Nephron progenitor cell (in vitro differentiated cells): ENCODE results near the gene CGREF1.

ENCODE experiments used
- DNase-seq: peaks from one replicate; pipeline ENCODE4 v3.0.0; 2021
- H3K27ac Mint-ChIP-seq: 2 replicates; pipeline ENCODE4 v1.8.0; 2021; ENCODE audit warnings: mild to moderate bottlenecking, moderate library complexity, mixed read lengths
- H3K27me3 Mint-ChIP-seq: 2 replicates; pipeline ENCODE4 v1.8.0; 2021; ENCODE audit warnings: mild to moderate bottlenecking, low read depth, mixed read lengths; ENCODE audit not compliant: poor library complexity
- H3K36me3 Mint-ChIP-seq: 2 replicates; pipeline ENCODE4 v1.8.0; 2021; ENCODE audit warnings: low read depth, mixed read lengths
- H3K4me1 Mint-ChIP-seq: 2 replicates; pipeline ENCODE4 v1.8.0; 2021; ENCODE audit warnings: mixed read lengths
- H3K4me3 Mint-ChIP-seq: 2 replicates; pipeline ENCODE4 v1.8.0; 2021; ENCODE audit warnings: mild to moderate bottlenecking, moderate library complexity, mixed read lengths
- H3K9me3 Mint-ChIP-seq: 2 replicates; pipeline ENCODE4 v1.8.0; 2021; ENCODE audit warnings: mild to moderate bottlenecking, moderate library complexity, mixed read lengths
- CTCF ChIP-seq: fragments of 200-600 bp; sonication (generic); IDR thresholded peaks from 2 replicates; pipeline ENCODE4 v1.5.0; 2021; ENCODE audit warnings: antibody characterized with exemption

Gene CGREF1

DNA sequence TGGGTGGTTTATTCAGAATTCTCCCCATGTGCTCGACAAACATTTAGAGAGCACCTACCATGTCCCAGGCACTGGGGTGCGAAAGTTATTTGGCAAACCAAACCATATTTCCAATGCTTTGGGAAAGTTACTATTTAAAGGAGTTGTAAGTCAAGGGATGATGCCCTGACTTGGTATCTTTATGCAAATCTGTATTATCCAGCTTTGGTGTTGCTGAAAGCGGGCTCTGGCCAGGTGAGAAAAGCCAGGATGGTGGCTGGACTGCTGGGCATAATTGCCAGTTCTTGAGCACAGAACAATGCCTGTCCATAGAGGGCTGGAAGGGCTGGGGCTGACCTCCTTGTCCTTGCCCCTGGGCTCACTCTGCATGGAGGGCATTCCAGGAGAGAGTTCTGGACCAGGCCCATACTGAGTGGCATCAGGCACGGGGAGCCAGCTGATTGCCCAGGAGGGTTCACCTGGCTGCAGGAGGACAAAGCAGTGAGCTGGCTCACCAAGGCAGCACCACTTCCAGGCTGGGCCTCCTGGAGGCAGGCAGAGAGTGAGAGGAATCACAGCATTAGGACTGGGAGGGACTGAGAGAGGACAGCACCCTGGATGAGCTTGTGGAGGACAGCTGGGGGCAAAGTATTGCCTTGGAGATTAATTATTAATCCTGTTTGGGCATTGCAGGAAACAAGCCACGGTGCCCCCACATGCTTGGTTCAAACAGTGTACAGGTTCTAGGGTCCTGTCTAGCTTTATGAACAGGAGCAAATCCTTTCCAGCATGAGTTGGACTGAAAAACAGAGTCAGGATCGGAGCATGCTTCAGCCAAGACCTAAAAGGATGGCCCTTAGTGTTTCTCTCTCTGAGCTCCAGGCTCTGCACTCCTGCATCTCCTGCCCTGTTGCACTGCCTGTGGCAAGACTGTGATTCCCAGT lies 25.2 kb downstream of the CGREF1 start:
- Mint-ChIP-seq H3K4me3 (no peak overlapping the region), H3K36me3 (no peaks in the 10 kb centered on the region), H3K4me1 (peaks cover 33% of the 10 kb centered on the region), H3K27ac (no peak overlapping the region), H3K9me3 (no peaks in the 10 kb centered on the region), H3K27me3 (peaks cover 28% of the 10 kb centered on the region)
- DNase-seq = no peak
- TF ChIP-seq CTCF = no peak

DNA sequence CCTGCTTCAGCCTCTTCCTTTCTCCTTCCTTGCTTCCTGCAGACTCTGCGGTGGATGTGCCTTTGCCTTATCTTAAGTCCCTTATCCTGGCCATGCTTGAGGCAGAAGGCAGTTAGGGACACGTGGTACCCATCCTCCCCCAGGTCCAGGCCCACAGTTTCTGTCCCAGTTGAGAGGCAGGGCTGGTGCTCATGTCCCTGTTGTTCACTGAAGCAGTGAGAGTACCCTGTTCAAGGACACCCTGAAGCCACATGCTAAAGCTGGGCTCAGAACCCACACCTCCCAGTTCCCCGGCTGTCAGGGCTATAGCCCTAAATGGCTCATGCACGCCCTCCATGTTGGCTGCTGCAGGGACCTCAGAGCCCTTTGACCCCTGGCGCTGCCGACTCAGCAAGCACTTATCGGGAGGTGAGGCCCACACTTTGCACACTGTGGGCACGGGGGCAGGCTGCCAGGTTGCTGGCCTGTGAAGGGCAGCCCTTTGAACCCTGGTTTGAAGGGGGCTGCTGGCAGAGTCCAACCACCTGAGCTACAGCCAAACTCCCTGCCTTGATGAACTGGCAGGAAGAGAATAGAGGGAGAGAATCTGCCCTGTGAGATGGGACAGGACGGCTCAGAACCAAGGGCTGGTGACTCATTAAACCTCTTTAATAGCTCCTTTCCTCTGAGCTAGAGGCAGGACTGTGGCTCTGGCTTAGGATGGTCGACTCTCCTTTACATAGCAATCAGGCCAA lies 26.1 kb downstream of the CGREF1 start:
- TF ChIP-seq CTCF = no peak
- Mint-ChIP-seq H3K9me3 (no peaks in the 10 kb centered on the region), H3K4me3 (no peak overlapping the region), H3K27me3 (peaks cover 34% of the 10 kb centered on the region), H3K27ac (no peak overlapping the region), H3K36me3 (no peaks in the 10 kb centered on the region), H3K4me1 (peaks cover 32% of the 10 kb centered on the region)
- DNase-seq = no peak

DNA sequence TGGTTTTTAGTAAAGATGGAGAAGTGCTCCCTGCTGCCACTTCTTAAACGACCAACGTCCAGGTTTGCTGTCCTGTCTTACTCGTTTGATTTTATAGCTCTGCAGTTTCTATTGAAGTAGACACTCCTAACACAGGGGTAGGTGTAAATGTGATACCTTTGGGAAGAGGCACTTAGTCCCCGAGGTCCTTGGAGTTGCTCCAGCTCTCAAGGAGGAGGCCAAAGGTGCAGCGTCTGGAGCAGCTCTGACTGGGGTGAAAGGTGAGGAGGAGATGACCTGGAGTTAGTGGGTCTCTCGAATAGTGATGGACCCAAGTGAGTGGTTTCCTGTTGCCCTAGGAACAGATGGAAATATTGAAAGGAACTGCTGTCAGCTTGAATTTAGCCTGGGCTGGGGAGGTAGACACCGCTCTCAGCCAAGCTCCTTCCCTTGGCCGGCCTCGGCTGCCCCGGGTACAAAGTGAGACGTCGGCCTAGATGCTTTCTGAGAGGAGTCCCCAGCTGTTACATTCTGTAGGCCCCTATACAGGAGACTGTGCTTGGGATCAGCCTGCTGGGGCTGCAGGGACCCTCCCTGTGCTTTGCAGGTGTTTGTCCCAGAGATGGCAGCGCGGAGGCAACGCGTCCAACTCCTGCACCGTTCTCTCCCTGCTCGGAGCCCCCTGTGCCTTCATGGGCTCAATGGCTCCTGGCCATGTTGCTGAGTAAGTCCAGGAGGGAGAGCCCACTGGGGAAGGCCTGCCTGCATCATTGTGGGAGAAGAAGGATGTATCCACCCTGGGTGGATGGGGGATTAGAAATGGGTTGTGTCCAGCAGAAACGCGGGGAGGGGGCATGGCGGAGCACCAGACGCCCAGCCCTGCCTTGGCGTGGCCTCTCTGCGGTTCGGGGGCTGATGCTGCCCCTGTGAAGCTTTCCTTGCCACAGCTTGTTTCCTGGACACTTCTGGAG lies 26.9 kb downstream of the CGREF1 start:
- no peak for TF ChIP-seq CTCF
- DNase-seq = no peak
- no peak overlapping the region for H3K27ac Mint-ChIP-seq
- H3K9me3 Mint-ChIP-seq = no peaks in the 10 kb centered on the region
- peaks cover 42% of the 10 kb centered on the region for H3K27me3 Mint-ChIP-seq
- H3K4me3 Mint-ChIP-seq = peak overlapping the region; percentile 9
- no peaks in the 10 kb centered on the region for H3K36me3 Mint-ChIP-seq
- peaks cover 40% of the 10 kb centered on the region for H3K4me1 Mint-ChIP-seq

DNA sequence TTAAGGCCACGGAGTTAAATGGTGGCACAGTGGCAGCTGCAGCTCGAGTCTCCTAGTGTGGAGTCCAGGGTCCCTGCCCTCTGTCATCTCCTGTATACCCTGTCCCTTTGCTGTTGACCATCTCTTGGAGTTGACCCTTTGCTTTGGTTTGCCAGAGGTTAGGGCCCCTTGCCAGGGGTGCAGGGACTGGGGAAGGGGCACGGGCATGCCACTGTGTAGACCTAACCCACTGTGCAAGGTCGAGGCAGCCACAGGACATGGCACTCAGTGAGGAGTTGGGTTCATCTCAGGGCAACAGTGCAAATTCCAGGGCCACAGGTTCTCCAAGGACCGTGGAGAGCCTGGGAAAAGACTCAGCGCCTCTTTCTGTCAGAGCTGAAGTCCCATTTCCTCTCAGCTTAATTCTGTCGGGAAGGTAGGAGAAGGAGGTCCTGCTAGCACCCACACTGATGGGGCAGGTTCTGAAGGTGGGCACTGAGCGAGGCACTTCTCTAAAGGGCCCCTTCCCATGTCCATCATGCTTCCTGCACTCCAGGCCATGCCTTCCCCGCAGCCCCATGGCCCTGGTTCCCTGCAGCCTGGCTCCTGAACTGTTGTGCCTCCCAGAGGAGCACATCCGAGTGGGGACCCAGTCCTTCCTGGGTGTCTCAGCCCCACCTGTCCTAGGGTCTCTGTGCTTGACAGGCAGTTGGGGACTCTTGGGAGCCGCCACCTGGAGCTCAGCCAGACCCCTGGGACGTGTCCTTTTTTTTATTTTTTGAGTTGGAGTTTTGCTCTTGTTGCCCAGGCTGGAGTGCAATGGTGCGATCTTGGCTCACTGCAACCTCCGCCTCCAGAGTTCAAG lies 29.6 kb downstream of the CGREF1 start:
- H3K9me3 Mint-ChIP-seq = no peaks in the 10 kb centered on the region
- no peaks in the 10 kb centered on the region for H3K36me3 Mint-ChIP-seq
- no peak for TF ChIP-seq CTCF
- no peak overlapping the region for H3K4me3 Mint-ChIP-seq
- DNase-seq = no peak
- peaks cover 37% of the 10 kb centered on the region for H3K27me3 Mint-ChIP-seq
- H3K27ac Mint-ChIP-seq = no peak overlapping the region
- peaks cover 32% of the 10 kb centered on the region for H3K4me1 Mint-ChIP-seq

- peaks cover 36% of the 10 kb centered on the region for H3K27me3 Mint-ChIP-seq
- DNase-seq = no peak
- H3K36me3 Mint-ChIP-seq = no peaks in the 10 kb centered on the region
- no peak overlapping the region for H3K27ac Mint-ChIP-seq
- H3K4me3 Mint-ChIP-seq = peak overlapping the region; percentile 8
- no peak for TF ChIP-seq CTCF
- H3K9me3 Mint-ChIP-seq = no peaks in the 10 kb centered on the region
- peaks cover 36% of the 10 kb centered on the region for H3K4me1 Mint-ChIP-seq
Observed at GRCh38 chr2:27088634-27089033, 30.3 kb downstream of the CGREF1 start.
